Urinary bladder (tissue), 4 donors: ENCODE data around the gene RNF5. TPM values are rescaled to one million over a fixed set of nuclear protein-coding genes. Genes with fewer than 3 reads are reported as not detected.
A peak's percentile ranks its signal among the peaks of the same experiment; 100 is the strongest.

Experiments
- DNase-seq: peaks from one replicate; pipeline ENCODE4 v3.0.0-alpha.2; 2015; ENCODE audit errors: extremely low spot score
- H3K27ac ChIP-seq: one replicate; pipeline ENCODE4 v1.5.1; 2013; ENCODE audit warnings: low read depth, mild to moderate bottlenecking, moderate library complexity
- H3K36me3 ChIP-seq: one replicate; pipeline ENCODE4 v1.6.1; 2013; ENCODE audit warnings: mild to moderate bottlenecking, moderate library complexity; ENCODE audit not compliant: insufficient read depth
- H3K4me1 ChIP-seq: one replicate; pipeline ENCODE4 v1.6.1; 2013; ENCODE audit warnings: mild to moderate bottlenecking, moderate library complexity; ENCODE audit not compliant: insufficient read depth
- H3K4me3 ChIP-seq: one replicate; pipeline ENCODE4 v1.5.1; 2013; ENCODE audit warnings: low read depth, low read length
- WGBS: extraction: QIAGEN DNeasy Blood & Tissue Kit; methylation state at CpG from one replicate; pipeline ENCODE4 v1.1.7; 2013; 5-methylcytosine and 5-hydroxymethylcytosine counted together
- polyA plus RNA-seq: library from polyadenylated mRNA; stranded (reverse); fragments of 200-250 nt; gene quantifications from one replicate; pipeline ENCODE4 v1.2.3, GENCODE V29; 2013
- total RNA-seq: library from RNA; depleted of rRNA; stranded (reverse); fragments of >200 nt; gene quantifications from one replicate; pipeline ENCODE4 v1.2.3, GENCODE V29; 2014
- donor health status: healthy with polysubstance abuse.
- donor health status: healthy.

Gene RNF5
- total and polyA plus RNA-seq, 2 donors = 30.1 to 102 TPM

DNA sequence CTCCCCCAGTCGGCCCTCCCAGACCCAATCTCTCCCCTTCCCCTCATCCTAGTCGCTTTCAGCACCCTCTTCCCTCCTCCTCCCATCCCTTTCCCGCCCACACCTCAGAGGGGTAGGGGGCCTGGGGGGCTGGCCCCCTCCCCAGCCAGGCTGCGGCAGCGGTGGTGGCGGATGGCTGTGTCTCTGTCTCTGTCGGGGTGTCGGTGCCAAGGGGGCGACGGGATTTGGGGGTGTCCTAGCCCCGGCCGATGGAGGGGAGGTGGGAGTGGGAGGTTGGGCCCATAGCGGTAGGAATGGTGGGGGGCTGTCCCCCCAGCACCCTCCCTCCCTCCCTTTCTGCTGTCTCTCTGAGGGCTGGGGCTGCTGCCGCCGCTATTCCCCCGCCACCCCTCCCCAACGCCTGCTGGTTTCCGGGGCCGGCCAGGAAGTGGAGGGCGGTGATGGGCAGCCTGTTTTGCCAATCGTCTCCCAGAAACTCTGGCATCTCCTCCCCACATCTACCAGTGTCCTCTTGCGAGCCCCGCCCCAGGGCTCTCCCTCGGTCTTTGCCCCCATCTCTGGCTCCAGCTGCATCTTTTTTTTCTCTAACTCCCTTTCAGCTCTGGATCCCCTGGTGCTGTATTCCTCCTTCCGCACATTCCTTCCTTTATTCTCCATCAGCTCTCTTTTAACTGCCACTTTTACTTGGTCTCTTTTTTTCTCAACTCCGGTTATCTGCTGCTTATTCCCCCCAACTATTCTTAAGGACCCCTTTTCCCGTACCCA lies 2.3 kb upstream of the RNF5 start, which contains the start of gene AGPAT1:
TSS of gene AGPAT1 (minus strand) at position 374 of the 765 bp plus-strand sequence. CDS start 4,588 bp downstream, outside the sequence.
- no peaks in the 10 kb centered on the region for H3K36me3 ChIP-seq
- under 1% methylated on average over 27 of the region's 27 CpGs for WGBS
- H3K4me3 ChIP-seq = peak within 1 kb of the TSS; percentile 85
- peak within 1 kb of the TSS; percentile 95 for H3K27ac ChIP-seq
- peaks cover 3% of the 10 kb centered on the region for H3K4me1 ChIP-seq
- DNase-seq = peak; percentile 93

DNA sequence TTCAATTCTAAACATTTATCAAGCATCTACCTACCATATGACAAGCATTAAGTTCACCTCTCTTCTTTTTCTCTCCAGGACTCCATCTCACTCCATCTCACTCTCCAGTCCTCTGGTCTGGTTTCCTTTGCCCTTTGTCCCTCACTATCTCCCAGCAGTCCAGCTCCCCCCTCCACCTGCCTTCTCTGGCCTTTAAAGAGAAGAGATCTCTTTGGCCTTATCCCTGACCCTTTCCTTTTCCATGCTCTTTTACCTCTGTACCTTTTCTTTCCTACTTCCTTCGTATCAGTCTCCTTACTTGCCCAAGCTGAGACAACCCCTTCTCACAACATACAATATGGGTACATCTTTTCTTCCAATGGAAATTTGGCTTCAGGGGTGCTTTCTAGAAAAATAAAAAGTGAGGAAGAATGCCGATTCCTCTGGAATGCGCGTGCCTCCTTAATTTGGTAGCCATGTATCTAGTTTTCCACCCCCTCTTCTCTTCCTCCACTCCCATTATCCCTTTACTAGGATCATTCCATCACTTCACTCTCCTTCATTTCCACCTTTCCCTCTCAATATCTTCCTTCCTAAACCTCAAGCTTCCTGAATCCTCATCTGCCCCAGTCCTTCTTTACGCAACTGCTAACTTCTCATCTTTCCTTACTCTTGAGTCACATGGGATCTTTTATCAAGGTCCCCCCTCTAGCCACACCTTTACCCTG lies 1.6 kb upstream of the RNF5 start:
- no peak for DNase-seq
- Histone ChIP-seq H3K4me1 (peaks cover 3% of the 10 kb centered on the region), H3K27ac (peak overlapping the region; percentile 95), H3K4me3 (peak overlapping the region; percentile 27), H3K36me3 (no peaks in the 10 kb centered on the region)
- 7% methylated on average over 5 of the region's 5 CpGs for WGBS

GRCh38 chr6:32177183-32177787 lies 920 bp upstream of the RNF5 start:
- peak overlapping the region; percentile 27 for H3K4me3 ChIP-seq
- H3K4me1 ChIP-seq = peaks cover 3% of the 10 kb centered on the region
- no peaks in the 10 kb centered on the region for H3K36me3 ChIP-seq
- peak overlapping the region; percentile 95 for H3K27ac ChIP-seq
- WGBS = 0% methylated on average over 20 of the region's 20 CpGs
- DNase-seq = no peak

GRCh38 chr6:32178547-32179440 lies 589 bp downstream of the RNF5 start:
- peak overlapping the region; percentile 59 for H3K4me3 ChIP-seq
- no peaks in the 10 kb centered on the region for H3K36me3 ChIP-seq
- WGBS = 3% methylated on average over 24 of the region's 24 CpGs
- peak overlapping the region; percentile 76 for H3K27ac ChIP-seq
- peaks cover 3% of the 10 kb centered on the region for H3K4me1 ChIP-seq
- no peak for DNase-seq

DNA sequence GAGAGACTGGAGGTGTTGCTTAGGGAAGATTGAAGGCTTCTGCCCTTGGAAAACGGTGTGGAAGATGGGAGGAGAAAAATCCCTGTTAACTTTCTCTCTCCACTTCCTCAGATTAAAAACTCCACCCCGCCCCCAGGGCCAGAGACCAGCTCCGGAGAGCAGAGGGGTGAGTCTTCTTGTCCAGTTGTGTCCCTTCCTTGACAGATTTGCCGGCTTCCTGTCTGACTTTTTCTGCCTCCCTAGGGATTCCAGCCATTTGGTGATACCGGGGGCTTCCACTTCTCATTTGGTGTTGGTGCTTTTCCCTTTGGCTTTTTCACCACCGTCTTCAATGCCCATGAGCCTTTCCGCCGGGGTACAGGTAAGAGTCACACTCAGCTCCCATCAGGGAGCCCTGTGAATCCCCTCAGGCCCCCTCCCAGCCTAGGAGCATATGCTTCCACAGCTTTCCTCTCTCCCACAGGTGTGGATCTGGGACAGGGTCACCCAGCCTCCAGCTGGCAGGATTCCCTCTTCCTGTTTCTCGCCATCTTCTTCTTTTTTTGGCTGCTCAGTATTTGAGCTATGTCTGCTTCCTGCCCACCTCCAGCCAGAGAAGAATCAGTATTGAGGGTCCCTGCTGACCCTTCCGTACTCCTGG lies 1.7 kb downstream of the RNF5 start:
- Histone ChIP-seq H3K27ac (no peak overlapping the region), H3K36me3 (no peaks in the 10 kb centered on the region), H3K4me1 (peaks cover 3% of the 10 kb centered on the region), H3K4me3 (no peak overlapping the region)
- 80% methylated on average over 10 of the region's 10 CpGs for WGBS
- no peak for DNase-seq

- DNase-seq = no peak
- H3K36me3 ChIP-seq = no peaks in the 10 kb centered on the region
- H3K27ac ChIP-seq = no peak overlapping the region
- WGBS = 88% methylated on average over 15 of the region's 15 CpGs
- no peak overlapping the region for H3K4me3 ChIP-seq
- no peaks in the 10 kb centered on the region for H3K4me1 ChIP-seq
Measured at GRCh38 chr6:32181148-32181702, 3.0 kb downstream of the RNF5 start.

DNA sequence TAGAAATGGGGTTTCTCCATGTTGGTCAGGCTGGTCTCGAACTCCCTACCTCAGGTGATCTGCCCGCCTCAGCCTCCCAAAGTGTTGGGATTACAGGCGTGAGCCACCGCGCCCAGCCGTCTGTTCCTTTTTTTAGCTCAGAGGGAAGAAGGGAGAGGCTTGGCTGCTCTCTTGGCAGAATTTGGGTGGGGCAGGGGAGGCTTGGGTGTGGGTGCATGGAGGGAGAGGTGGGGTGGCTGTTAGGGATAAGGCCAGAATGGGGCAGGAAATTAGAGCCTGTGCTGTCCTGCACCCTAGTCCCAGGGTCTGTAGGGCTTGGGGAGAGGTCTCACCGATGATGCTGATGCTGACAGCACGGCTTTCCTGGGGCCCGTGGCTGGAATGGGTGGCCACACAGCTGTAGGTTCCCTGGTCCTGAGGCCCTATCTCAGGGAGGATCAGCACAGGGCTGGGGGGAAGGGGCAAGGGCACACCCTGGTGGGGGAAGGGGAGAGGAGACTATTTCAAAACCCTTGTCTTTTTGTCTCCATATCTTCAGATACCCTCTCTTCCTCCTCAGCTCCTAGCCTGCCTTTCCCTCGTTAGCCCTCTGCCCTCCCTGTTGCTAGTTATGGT lies 3.8 kb downstream of the RNF5 start:
- no peak overlapping the region for H3K4me3 ChIP-seq
- no peak for DNase-seq
- WGBS = 83% methylated on average over 10 of the region's 10 CpGs
- no peaks in the 10 kb centered on the region for H3K4me1 ChIP-seq
- no peak overlapping the region for H3K27ac ChIP-seq
- no peaks in the 10 kb centered on the region for H3K36me3 ChIP-seq

DNA sequence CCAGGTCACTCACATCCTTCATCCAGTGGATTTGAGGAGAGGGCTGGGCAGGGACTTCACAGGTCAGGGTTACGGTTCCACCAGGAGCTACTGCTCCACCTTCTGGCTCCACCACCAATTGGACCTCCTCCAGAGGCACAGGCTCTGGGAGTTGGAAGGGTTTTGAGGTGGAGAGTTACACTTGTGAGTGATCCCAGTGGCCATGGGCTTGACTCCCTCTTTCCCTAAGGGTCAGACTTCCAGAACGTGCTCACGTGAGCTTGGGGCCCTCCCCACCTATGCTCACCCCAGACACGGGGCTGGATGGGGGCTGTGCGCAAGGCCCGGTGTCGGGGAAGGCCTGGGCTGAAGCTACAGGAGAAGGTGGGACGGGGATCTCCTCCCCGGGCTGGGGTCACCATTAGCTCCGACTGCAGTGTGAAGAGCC lies 4.4 kb downstream of the RNF5 start:
- DNase-seq = no peak
- Histone ChIP-seq H3K36me3 (no peaks in the 10 kb centered on the region), H3K4me3 (no peak overlapping the region), H3K27ac (no peak overlapping the region), H3K4me1 (no peaks in the 10 kb centered on the region)
- 86% methylated on average over 10 of the region's 10 CpGs for WGBS

DNA sequence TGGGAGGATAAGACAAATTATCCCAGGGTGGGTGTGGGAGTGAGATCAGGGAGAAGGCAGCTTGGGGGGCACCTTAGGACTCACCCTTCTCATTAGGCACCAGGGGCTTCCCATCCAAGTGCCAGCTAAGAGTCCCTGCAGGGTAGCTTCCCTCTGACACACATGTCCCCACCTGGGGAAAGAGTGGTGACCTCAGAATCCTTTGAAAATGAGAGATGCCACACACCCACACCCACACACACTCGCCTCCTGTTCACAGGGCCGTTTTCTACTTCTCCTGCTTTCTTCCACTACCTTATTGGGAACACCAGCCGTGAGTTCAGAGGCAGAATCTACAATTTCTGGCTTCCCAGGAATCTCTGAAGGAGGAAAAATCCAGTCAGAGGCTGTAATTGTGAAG lies 4.8 kb downstream of the RNF5 start:
- no peaks in the 10 kb centered on the region for H3K4me1 ChIP-seq
- WGBS = 86% methylated on average over 3 of the region's 3 CpGs
- H3K27ac ChIP-seq = no peak overlapping the region
- no peak overlapping the region for H3K4me3 ChIP-seq
- no peaks in the 10 kb centered on the region for H3K36me3 ChIP-seq
- DNase-seq = no peak

GRCh38 chr6:32183483-32184083 lies 5.4 kb downstream of the RNF5 start:
- WGBS = 82% methylated on average over 15 of the region's 15 CpGs
- no peaks in the 10 kb centered on the region for H3K36me3 ChIP-seq
- DNase-seq = no peak
- H3K4me3 ChIP-seq = no peak overlapping the region
- no peaks in the 10 kb centered on the region for H3K4me1 ChIP-seq
- no peak overlapping the region for H3K27ac ChIP-seq

DNA sequence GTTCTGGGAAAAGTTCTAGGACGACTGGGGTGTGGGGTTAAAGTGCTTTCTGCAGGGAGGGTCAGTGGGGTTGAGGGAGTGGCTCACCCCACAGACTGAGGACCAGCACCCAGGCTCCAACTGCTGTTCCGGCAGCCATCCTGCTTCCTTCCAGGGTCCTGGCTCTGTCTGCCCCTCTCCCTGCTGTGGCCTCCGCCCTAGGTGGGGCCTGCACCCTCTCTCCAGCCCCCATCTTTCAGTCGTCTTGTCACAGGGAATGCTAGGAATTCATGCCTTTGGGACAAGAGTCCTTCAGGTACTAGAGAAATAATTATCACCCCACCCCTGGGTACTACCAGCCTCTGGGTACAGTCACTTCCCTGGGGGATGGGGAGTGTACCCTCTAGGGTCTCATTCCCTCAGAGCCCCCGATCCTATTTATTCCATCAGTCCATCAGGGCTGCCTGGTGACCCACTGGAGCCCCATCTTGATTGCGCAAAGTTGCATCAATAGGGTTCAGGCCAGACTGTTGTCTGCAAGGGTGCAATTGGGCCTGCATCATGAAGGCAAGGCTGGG lies 6.0 kb downstream of the RNF5 start, which contains the start of gene AGER:
TSS of gene AGER (minus strand) at position 170 of the 557 bp plus-strand sequence. CDS start at position 139, 31 bp downstream.
- DNase-seq = no peak
- 69% methylated on average over 6 of the region's 6 CpGs for WGBS
- no peaks in the 10 kb centered on the region for H3K4me1 ChIP-seq
- no peak within 1 kb of the TSS for H3K4me3 ChIP-seq
- no peaks in the 10 kb centered on the region for H3K36me3 ChIP-seq
- no peak within 1 kb of the TSS for H3K27ac ChIP-seq
